Activated T-helper 1 cell treated with anti-CD3 and anti-CD28 coated beads, Interleukin-12 subunit alpha, Interleukin-12 subunit beta, Interleukin-2, Interleukin-4 antibody, amounts not matched to agents 30 ng/mL and 10 ng/mL and 1 ng/mL, durations not matched to agents 14 hours and 24 hours and 36 hours (primary cell): ENCODE data around the gene KNG1. TPM values are rescaled to one million over a fixed set of nuclear protein-coding genes. Genes with fewer than 3 reads are reported as not detected.
"Not testable (repeated sequence)": the region's sequence is repeated elsewhere in the genome, so short reads cannot be mapped to it uniquely, and the experiment has no call there.

Experiments used
- DNase-seq: peaks from one replicate; pipeline ENCODE4 v3.0.0; 2021; ENCODE audit warnings: low spot score
- H3K27ac Mint-ChIP-seq: one replicate; pipeline ENCODE4 v1.8.0; 2021; ENCODE audit warnings: mild to moderate bottlenecking, mixed read lengths
- H3K27me3 Mint-ChIP-seq: one replicate; pipeline ENCODE4 v1.8.0; 2022; ENCODE audit warnings: mild to moderate bottlenecking, moderate library complexity, mixed read lengths; ENCODE audit not compliant: insufficient read depth
- H3K36me3 Mint-ChIP-seq: one replicate; pipeline ENCODE4 v1.8.0; 2021; ENCODE audit warnings: low read depth, mixed read lengths
- H3K4me1 Mint-ChIP-seq: one replicate; pipeline ENCODE4 v1.8.0; 2021; ENCODE audit warnings: low read depth, mixed read lengths
- H3K4me3 Mint-ChIP-seq: one replicate; pipeline ENCODE4 v1.8.0; 2021; ENCODE audit warnings: mild to moderate bottlenecking, moderate library complexity, mixed read lengths
- H3K9me3 Mint-ChIP-seq: one replicate; pipeline ENCODE4 v1.8.0; 2021; ENCODE audit warnings: mixed read lengths
- intact Hi-C: fragments of 100-400 bp; cut with micrococcal nuclease; formaldehyde crosslinking; loops from one replicate; pipeline ENCODE4 v1.15.1; 2024
- total RNA-seq: library from RNA; stranded (reverse); gene quantifications from 2 replicates; pipeline ENCODE4 v1.2.3, GENCODE V29; 2022

KNG1 gene
- total RNA-seq = not detected in 2 replicates

DNA sequence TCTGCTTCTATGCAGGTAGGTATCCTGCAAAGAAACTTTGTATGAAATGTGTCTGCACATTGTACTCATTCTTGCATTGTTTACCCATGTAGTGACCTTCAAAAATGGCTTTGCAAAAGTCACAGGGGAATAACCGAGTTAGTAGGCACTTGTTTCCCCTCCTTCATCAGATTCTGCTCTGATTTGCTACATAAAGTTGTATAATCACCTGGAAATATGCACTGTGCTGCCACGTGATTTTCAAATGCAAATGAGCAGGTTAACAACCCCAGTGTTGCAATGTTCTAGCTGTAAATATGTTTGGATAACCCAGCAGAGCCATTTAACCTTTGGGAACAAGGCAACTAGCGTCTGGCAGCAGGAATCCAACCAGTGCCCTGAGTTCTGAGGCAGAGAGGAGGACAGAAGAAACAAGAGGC is at the start of gene KNG1:
Gene KNG1 (plus strand): TSS at position 321 of the 419 bp plus-strand sequence. CDS start 184 bp downstream, outside the sequence.
- no peak for DNase-seq
- no peak within 1 kb of the TSS for H3K4me3 Mint-ChIP-seq
- H3K36me3 Mint-ChIP-seq = no peaks in the 10 kb centered on the region
- H3K27me3 Mint-ChIP-seq = peaks cover 14% of the 10 kb centered on the region
- no peak within 1 kb of the TSS for H3K27ac Mint-ChIP-seq
- intact Hi-C loops = no loop called here
- peaks cover 4% of the 10 kb centered on the region for H3K4me1 Mint-ChIP-seq
- peaks cover 4% of the 10 kb centered on the region for H3K9me3 Mint-ChIP-seq

DNA sequence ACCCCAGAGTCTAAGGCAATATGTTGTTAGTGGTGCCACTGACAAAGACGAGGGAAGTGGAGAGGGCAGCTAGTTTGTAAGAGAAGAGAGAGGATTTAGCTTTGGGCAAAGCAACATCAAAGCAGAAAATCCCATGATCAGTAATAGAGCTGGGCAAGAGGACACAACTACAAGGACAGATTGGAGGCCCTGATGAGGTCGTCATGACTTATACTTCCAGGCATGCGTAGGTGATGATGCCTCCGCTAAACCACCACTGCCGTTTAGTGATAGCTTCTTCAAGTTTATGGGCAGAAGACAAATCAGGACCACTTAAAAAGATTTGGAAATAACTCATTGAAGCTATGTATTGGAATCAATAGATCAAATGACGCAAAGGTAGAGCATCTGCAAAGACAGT is 48.7 kb upstream of the KNG1 start:
- H3K4me1 Mint-ChIP-seq = peaks cover 19% of the 10 kb centered on the region
- no peak overlapping the region for H3K4me3 Mint-ChIP-seq
- peaks cover 6% of the 10 kb centered on the region for H3K27me3 Mint-ChIP-seq
- no peak for DNase-seq
- H3K27ac Mint-ChIP-seq = no peak overlapping the region
- intact Hi-C loops = no loop called here
- no peaks in the 10 kb centered on the region for H3K9me3 Mint-ChIP-seq
- H3K36me3 Mint-ChIP-seq = no peaks in the 10 kb centered on the region

DNA sequence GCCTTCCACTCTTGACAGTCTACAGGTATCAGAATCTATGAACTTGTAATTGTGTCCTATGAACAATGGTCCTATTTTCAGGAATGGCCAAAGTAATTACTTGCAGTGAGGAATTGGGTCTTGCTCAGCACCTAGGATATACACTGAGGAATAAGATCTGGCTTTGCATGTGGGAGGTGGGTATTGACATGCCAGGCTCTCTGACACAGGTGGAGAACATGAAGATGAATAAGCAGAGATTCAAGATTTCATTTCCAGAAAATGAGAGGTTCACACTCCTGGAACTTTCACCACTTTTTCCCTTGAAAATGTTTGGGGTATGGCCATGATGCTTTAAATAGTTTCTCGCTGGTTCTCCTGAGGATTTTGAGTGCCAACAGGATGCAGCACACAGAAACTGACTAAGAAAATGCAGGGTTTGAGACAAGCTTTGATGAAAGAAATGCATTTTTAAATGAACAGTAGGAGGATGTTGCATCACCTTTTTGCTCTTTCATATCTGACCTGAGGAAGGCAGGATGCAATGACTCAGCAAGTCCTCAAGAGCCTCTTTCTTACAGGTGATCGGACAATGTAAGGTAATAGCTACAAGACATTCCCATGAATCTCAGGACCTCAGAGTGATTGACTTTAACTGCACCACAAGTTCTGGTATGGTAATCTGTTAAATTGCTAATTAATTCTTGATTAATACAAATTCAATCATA is 47.6 kb upstream of the KNG1 start:
- DNase-seq = no peak
- H3K36me3 Mint-ChIP-seq = no peaks in the 10 kb centered on the region
- H3K4me3 Mint-ChIP-seq = no peak overlapping the region
- H3K4me1 Mint-ChIP-seq = peaks cover 19% of the 10 kb centered on the region
- peaks cover 12% of the 10 kb centered on the region for H3K27me3 Mint-ChIP-seq
- intact Hi-C loops = no loop called here
- H3K9me3 Mint-ChIP-seq = no peaks in the 10 kb centered on the region
- no peak overlapping the region for H3K27ac Mint-ChIP-seq

GRCh38 chr3:186670155-186670554 is 47.0 kb upstream of the KNG1 start:
- H3K4me3 Mint-ChIP-seq = no peak overlapping the region
- DNase-seq = no peak
- H3K4me1 Mint-ChIP-seq = peaks cover 19% of the 10 kb centered on the region
- H3K36me3 Mint-ChIP-seq = peaks cover 2% of the 10 kb centered on the region
- intact Hi-C loops = no loop called here
- no peaks in the 10 kb centered on the region for H3K9me3 Mint-ChIP-seq
- peaks cover 15% of the 10 kb centered on the region for H3K27me3 Mint-ChIP-seq
- H3K27ac Mint-ChIP-seq = no peak overlapping the region

- peaks cover 18% of the 10 kb centered on the region for H3K27me3 Mint-ChIP-seq
- no peak overlapping the region for H3K27ac Mint-ChIP-seq
- DNase-seq = no peak
- intact Hi-C loops = no loop called here
- H3K36me3 Mint-ChIP-seq = peaks cover 2% of the 10 kb centered on the region
- peaks cover 19% of the 10 kb centered on the region for H3K4me1 Mint-ChIP-seq
- no peak overlapping the region for H3K4me3 Mint-ChIP-seq
- H3K9me3 Mint-ChIP-seq = no peaks in the 10 kb centered on the region
These were observed 46.1 kb upstream of the KNG1 start for GRCh38 chr3:186671051-186671450.

DNA sequence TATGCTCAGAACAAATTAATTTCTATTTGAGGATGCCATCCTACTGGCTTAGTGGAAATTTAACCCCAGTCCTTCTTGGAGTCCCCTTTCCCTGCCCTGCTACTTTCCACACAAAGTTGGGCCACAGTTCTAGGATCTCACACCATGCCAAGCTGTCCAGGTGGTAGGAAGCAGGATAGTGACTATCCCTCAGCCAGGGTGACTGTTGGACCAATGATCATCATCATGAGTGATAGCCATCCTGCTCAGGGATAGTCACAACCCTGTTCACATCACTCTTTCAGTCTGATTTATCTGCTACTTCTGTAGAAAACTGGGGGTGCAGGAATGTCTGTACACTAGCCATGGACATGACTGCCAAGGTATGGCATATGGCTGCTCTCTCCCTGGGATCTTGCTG is 38.6 kb upstream of the KNG1 start:
- H3K27me3 Mint-ChIP-seq = peaks cover 64% of the 10 kb centered on the region
- H3K36me3 Mint-ChIP-seq = peaks cover 2% of the 10 kb centered on the region
- no peak overlapping the region for H3K27ac Mint-ChIP-seq

GRCh38 chr3:186679151-186679550 is 38.0 kb upstream of the KNG1 start:
- H3K27ac Mint-ChIP-seq = no peak overlapping the region
- intact Hi-C loops = no loop called here
- no peaks in the 10 kb centered on the region for H3K4me1 Mint-ChIP-seq
- H3K27me3 Mint-ChIP-seq = peaks cover 60% of the 10 kb centered on the region
- no peak overlapping the region for H3K4me3 Mint-ChIP-seq
- H3K9me3 Mint-ChIP-seq = no peaks in the 10 kb centered on the region
- DNase-seq = no peak
- H3K36me3 Mint-ChIP-seq = peaks cover 2% of the 10 kb centered on the region

More for the DNA sequence above, 38.6 kb upstream of the KNG1 start:
- intact Hi-C loops = no loop called here
- Mint-ChIP-seq H3K4me3 (no peak overlapping the region), H3K4me1 (no peaks in the 10 kb centered on the region), H3K9me3 (no peaks in the 10 kb centered on the region)
- no peak for DNase-seq

GRCh38 chr3:186680869-186681268 is 36.3 kb upstream of the KNG1 start:
- H3K9me3 Mint-ChIP-seq = peaks cover 11% of the 10 kb centered on the region
- peaks cover 51% of the 10 kb centered on the region for H3K27me3 Mint-ChIP-seq
- H3K27ac Mint-ChIP-seq = no peak overlapping the region
- no peaks in the 10 kb centered on the region for H3K36me3 Mint-ChIP-seq
- no peak overlapping the region for H3K4me3 Mint-ChIP-seq
- H3K4me1 Mint-ChIP-seq = no peaks in the 10 kb centered on the region
- intact Hi-C loops = no loop called here
- DNase-seq = no peak

GRCh38 chr3:186682812-186683211 is 34.3 kb upstream of the KNG1 start:
- intact Hi-C loops = no loop called here
- H3K9me3 Mint-ChIP-seq = peaks cover 24% of the 10 kb centered on the region
- peaks cover 6% of the 10 kb centered on the region for H3K4me1 Mint-ChIP-seq
- no peak overlapping the region for H3K4me3 Mint-ChIP-seq
- DNase-seq = no peak
- no peak overlapping the region for H3K27ac Mint-ChIP-seq
- no peaks in the 10 kb centered on the region for H3K36me3 Mint-ChIP-seq
- peaks cover 34% of the 10 kb centered on the region for H3K27me3 Mint-ChIP-seq

GRCh38 chr3:186683979-186684378 is 33.2 kb upstream of the KNG1 start:
- intact Hi-C loops = no loop called here
- Mint-ChIP-seq H3K27me3 (peaks cover 29% of the 10 kb centered on the region), H3K36me3 (no peaks in the 10 kb centered on the region), H3K4me1 (peaks cover 11% of the 10 kb centered on the region), H3K9me3 (peaks cover 24% of the 10 kb centered on the region), H3K4me3 (no peak overlapping the region), H3K27ac (no peak overlapping the region)
- DNase-seq = no peak

DNA sequence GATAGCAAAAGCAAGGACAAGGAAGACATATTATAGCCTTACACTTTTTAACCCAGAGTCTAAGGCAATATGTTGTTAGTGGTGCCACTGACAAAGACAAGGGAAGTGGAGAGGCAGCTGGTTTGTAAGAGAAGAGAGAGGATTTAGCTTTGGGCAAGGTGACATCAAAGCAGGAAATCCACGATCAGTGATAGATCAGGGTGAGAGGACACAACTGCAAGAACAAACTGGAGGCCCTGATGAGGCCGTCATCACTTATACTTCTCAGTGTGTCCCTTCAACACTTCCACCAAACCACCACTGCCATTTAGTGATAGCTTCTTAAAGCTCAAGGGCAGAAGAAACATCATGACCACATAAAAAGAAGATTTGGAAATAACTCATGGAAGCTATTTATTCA is 30.7 kb upstream of the KNG1 start:
- intact Hi-C loops, DNase-seq, H3K4me3 Mint-ChIP-seq, H3K27ac Mint-ChIP-seq, H3K36me3 Mint-ChIP-seq: not testable (repeated sequence)
- H3K4me1 Mint-ChIP-seq = peaks cover 11% of the 10 kb centered on the region
- H3K9me3 Mint-ChIP-seq = peaks cover 24% of the 10 kb centered on the region
- peaks cover 30% of the 10 kb centered on the region for H3K27me3 Mint-ChIP-seq

GRCh38 chr3:186687120-186687651 is 30.0 kb upstream of the KNG1 start:
- Mint-ChIP-seq H3K27me3 (peaks cover 30% of the 10 kb centered on the region), H3K27ac (no peak overlapping the region), H3K4me1 (peaks cover 11% of the 10 kb centered on the region), H3K4me3 (no peak overlapping the region), H3K9me3 (peaks cover 24% of the 10 kb centered on the region), H3K36me3 (no peaks in the 10 kb centered on the region)
- intact Hi-C loops = no loop called here
- DNase-seq = no peak

- H3K36me3 Mint-ChIP-seq, H3K4me3 Mint-ChIP-seq, H3K27ac Mint-ChIP-seq, DNase-seq, intact Hi-C loops: not testable (repeated sequence)
- peaks cover 11% of the 10 kb centered on the region for H3K4me1 Mint-ChIP-seq
- H3K27me3 Mint-ChIP-seq = peaks cover 32% of the 10 kb centered on the region
- H3K9me3 Mint-ChIP-seq = peaks cover 19% of the 10 kb centered on the region
These were observed 26.9 kb upstream of the KNG1 start for GRCh38 chr3:186690304-186690703.
